HT-29 (cell line): ENCODE results near the gene SCOC. TPM values are rescaled to one million over a fixed set of nuclear protein-coding genes. Genes with fewer than 3 reads are reported as not detected.

Experiments used
- total RNA-seq: library from RNA; depleted of rRNA; stranded (reverse); fragments of >200 nt; shearing (Covaris generic); gene quantifications from 2 replicates; pipeline ENCODE4 v1.2.3, GENCODE V29; 2014; rRNA removed

Gene SCOC
- total RNA-seq, 1 experiment from 2014 or later: 10.8 TPM

Other genes starting within 250 kb of the SCOC start
- 8.6 and 11.8 TPM in 2 replicates for gene MAML3, start 219.5 kb upstream of the SCOC start, total RNA-seq
- 0.05 TPM in 1 of 2 replicates, not detected in the other for gene CLGN, start 54.0 kb downstream of the SCOC start, total RNA-seq
- gene MGAT4D, start 124.6 kb downstream of the SCOC start, total RNA-seq: not detected in 2 replicates
- gene ELMOD2, start 150.5 kb downstream of the SCOC start, total RNA-seq: 4.9 and 9.9 TPM in 2 replicates
- not detected in 2 replicates for gene UCP1, start 195.3 kb downstream of the SCOC start, total RNA-seq